Stimulated activated naive B cell treated with anti-CD40 and anti-IgM and Interleukin-4, amounts not matched to agents 10 μg/mL and 1 μg/mL and 100 μg/mL, for 72 hours (primary cell): ENCODE data around the gene CCNB1IP1.
"Not testable (repeated sequence)": the region's sequence is repeated elsewhere in the genome, so short reads cannot be mapped to it uniquely, and the experiment has no call there.

ENCODE experiments used
- ATAC-seq, 2 donors: fragments of 150-1000 bp; cut with Tn5 transposase; replicated peaks; 2 replicates each; pipeline ENCODE4 v1.10.0; 2021; ENCODE audit warnings: moderate library complexity in 1 of 2
- DNase-seq: peaks from one replicate; pipeline ENCODE4 v3.0.0; 2021
- H3K27ac Mint-ChIP-seq: one replicate; pipeline ENCODE4 v1.8.0; 2022; ENCODE audit warnings: mild to moderate bottlenecking, mixed read lengths
- H3K27me3 Mint-ChIP-seq, 2 donors: one replicate each; pipeline ENCODE4 v1.8.0; 2022; ENCODE audit warnings: mixed read lengths in 2 of 2
- H3K36me3 Mint-ChIP-seq, 2 donors: one replicate each; pipeline ENCODE4 v1.8.0; 2022; ENCODE audit warnings: mixed read lengths in 2 of 2, mild to moderate bottlenecking in 1 of 2
- H3K4me1 Mint-ChIP-seq, 2 donors: one replicate each; pipeline ENCODE4 v1.8.0; 2022; ENCODE audit warnings: mixed read lengths in 2 of 2, mild to moderate bottlenecking in 1 of 2
- H3K4me3 Mint-ChIP-seq, 2 donors: one replicate each; pipeline ENCODE4 v1.8.0; 2022; ENCODE audit warnings: mild to moderate bottlenecking in 2 of 2, mixed read lengths in 2 of 2, moderate library complexity in 1 of 2
- H3K9me3 Mint-ChIP-seq, 2 donors: one replicate each; pipeline ENCODE4 v1.8.0; 2022; ENCODE audit warnings: mixed read lengths in 2 of 2, mild to moderate bottlenecking in 1 of 2

The CCNB1IP1 gene

DNA sequence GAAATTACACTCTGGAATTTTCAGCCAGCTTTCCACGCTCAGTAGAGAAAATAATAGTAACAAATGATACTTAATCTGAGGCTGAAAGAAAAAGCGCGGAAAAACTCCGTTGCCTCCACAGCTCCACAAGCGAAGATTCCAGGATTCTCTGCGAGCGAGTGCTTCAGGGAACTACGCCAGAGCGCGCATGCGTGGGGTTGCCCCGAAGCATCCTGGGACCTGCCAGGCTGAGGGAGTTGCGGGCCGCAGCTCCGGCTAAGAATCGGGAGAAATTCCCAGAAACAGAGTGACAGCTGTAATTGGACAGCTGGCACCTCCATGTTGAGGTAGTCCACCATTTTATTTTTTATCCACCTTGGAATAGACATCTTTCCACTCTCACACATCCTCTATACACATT lies 15.4 kb downstream of the CCNB1IP1 start:
- ATAC-seq (no peak), DNase-seq (no peak)
- no peak overlapping the region for H3K4me3 Mint-ChIP-seq
- no peaks in the 10 kb centered on the region for H3K27me3 Mint-ChIP-seq
- H3K9me3 Mint-ChIP-seq: no peaks in the 10 kb centered on the region
- H3K36me3 Mint-ChIP-seq: peaks cover 22 to 36% of the 10 kb centered on the region in 2 donors
- H3K27ac Mint-ChIP-seq: no peak overlapping the region
- peaks cover 0 to 6% of the 10 kb centered on the region in 2 donors for H3K4me1 Mint-ChIP-seq

DNA sequence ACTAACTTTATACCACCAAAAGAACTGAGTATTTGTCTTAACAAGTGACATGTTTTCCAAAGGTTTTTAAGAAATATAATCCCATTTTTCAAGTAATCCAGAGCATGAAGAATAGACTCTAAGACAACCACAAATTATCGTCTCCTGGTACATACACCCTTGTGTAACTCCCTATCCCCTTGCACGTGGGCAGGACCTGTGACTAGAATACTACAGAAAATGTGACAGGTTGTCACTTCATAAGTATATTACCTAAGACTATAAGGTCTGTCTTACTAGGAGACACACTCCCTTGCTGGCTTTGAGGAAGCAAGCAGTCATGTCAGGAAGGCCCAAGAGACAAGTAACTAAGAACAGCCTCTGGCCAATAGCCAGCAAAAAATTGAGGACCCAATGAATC lies 19.1 kb downstream of the CCNB1IP1 start:
- no peaks in the 10 kb centered on the region for H3K9me3 Mint-ChIP-seq
- ATAC-seq (no peak), DNase-seq (no peak)
- no peaks in the 10 kb centered on the region for H3K27me3 Mint-ChIP-seq
- peaks cover 21 to 40% of the 10 kb centered on the region in 2 donors for H3K36me3 Mint-ChIP-seq
- H3K4me1 Mint-ChIP-seq: peaks cover 0 to 6% of the 10 kb centered on the region in 2 donors
- no peak overlapping the region for H3K4me3 Mint-ChIP-seq
- no peak overlapping the region for H3K27ac Mint-ChIP-seq

DNA sequence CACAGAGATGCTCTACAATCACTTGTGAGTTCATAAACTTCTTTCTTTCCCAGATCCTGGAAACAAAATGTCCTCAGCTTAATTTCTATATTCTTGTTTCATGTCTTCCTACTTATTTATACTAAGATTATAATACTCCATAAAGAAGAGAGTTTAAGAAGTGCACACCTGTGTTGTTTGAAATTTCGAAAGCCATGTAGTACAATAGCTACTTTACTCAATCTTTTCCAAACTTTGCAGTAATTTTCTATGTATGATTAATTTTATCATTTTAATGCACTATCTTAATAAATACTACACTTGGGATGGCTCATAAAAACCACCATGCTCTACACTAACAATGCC lies 27.0 kb downstream of the CCNB1IP1 start:
- no peak for DNase-seq
- Mint-ChIP-seq H3K4me1 (peaks cover 8 to 19% of the 10 kb centered on the region in 2 donors), H3K27ac (peak overlapping the region; percentile 63), H3K36me3 (peaks cover 15 to 20% of the 10 kb centered on the region in 2 donors), H3K27me3 (no peaks in the 10 kb centered on the region), H3K9me3 (no peaks in the 10 kb centered on the region), H3K4me3 (peak overlapping the region; percentile 84)
- peak; percentile 5 to 7 for ATAC-seq

DNA sequence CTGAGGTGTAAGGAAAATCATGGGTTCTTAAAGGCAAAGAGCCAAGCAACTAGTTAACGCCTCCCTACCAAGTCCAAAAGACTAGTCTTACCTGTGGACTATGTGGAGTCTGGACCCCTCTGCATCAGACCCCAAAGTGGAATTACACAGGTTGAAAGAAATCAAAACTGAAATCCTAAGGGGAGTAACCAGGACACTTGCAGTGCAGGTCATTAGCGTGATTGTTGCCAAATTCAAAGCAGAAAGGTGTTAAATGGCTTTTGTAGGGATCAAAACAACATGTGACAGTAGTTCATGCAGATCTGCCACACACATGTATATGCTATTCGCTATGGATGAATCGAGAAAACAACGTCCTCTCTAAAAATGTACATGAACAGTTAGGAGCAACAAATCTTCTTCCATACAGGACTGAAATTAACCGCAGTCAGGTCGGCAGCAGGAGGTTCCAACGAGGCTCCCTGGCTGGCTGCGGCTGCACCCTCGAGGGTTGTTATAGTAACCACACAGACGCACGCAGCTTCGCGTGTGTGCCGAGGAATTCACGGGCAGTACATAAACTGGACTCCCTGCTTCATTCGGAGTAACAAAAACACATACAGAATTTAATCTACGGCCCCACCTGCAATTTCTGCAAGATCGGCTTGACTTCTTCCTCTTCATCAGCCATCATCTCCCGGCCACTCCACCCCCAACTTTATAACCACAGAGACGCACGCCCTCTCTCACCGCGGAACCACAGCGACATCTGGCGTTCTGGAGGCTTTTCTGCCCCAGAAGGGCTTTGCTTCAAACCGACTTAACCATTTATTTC lies 27.6 kb downstream of the CCNB1IP1 start, which contains the start of gene TTC5:
Gene TTC5 (minus strand): TSS at position 687 of the 814 bp plus-strand sequence. CDS start 14 bp downstream, at position 673.
- no peaks in the 10 kb centered on the region for H3K9me3 Mint-ChIP-seq
- H3K27ac Mint-ChIP-seq: peak within 1 kb of the TSS; percentile 63
- peak within 1 kb of the TSS; percentile 84 for H3K4me3 Mint-ChIP-seq
- H3K27me3 Mint-ChIP-seq: no peaks in the 10 kb centered on the region
- peak; percentile 83 for DNase-seq
- peaks cover 8 to 22% of the 10 kb centered on the region in 2 donors for H3K4me1 Mint-ChIP-seq
- ATAC-seq: peak; percentile 96
- H3K36me3 Mint-ChIP-seq: peaks cover 19 to 25% of the 10 kb centered on the region in 2 donors

DNA sequence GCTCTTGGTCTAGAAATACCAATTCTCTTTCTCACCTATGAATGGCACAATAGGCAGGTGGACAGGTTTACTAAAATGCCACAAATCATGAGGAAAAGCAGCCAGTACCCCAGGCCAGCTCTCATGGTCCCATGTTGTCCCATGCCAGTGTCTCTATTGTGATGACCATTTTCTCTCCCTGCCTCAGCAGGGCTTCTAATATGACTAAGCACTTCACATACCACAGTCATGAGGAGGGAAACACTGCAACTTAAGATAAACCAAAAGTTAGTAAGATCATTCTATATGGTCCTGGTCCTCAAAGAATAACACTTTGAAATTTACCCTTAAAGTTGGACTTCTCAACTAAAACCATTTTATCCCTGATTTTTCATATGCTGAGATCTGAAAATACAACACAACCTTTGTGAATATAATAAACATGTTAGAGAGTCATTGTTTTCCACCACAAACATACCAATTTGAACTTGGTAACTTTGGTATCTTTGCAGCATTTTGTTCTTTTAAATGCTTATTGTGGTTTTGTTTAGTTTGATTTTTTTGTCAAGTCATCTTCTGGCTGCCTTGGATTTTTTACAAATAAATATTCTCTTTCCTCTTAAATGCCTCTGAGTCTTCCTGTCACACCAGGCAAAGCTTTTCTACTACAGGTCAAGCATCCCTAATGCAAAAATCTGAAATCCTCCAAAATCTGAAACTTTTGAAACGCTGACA lies 30.9 kb downstream of the CCNB1IP1 start:
- H3K36me3 Mint-ChIP-seq: peaks cover 31 to 48% of the 10 kb centered on the region in 2 donors
- H3K4me1 Mint-ChIP-seq: peaks cover 8 to 22% of the 10 kb centered on the region in 2 donors
- no peak overlapping the region for H3K27ac Mint-ChIP-seq
- H3K27me3 Mint-ChIP-seq: no peaks in the 10 kb centered on the region
- DNase-seq (no peak), ATAC-seq (no peak)
- H3K9me3 Mint-ChIP-seq: no peaks in the 10 kb centered on the region
- H3K4me3 Mint-ChIP-seq: no peak overlapping the region

DNA sequence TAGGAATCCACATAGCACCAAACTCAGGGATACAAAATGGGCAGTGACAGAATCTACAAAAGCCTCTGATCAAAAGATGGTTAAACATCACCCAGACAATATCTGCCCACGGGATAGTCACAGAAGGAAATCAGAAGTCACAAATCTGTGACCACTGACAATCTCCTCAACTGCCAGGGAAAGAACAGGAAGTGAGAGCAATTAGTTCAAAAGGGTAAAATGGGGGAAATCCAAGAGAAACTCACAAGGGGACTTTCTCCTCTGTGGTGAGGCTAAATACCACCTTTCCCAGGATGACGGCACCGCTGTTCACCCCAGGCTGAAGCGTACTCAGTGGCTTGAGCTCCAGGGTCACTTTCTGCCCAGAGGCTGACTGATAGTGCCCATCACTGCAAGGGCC lies 38.0 kb downstream of the CCNB1IP1 start:
- Mint-ChIP-seq H3K9me3 (no peaks in the 10 kb centered on the region), H3K4me3 (no peak overlapping the region)
- peak; percentile 70 for DNase-seq

DNA sequence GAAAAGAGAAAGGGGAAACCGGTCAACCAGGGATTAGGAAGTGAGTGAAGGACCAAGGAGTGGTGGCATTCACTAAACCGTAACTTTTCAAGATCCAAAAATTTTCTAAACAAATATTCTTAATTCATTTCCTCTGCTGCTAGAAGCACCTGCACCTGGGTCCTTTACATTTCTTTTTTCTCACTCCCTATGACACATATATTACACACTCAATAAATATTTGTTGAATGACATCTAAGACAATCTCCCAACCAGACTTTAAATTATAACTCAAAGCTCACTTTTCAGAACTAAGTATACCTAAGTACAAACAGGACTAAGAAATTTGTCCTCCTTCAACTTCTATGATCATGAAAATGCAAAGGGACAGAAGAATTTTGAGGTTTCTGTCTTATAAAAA lies 38.4 kb downstream of the CCNB1IP1 start:
- DNase-seq (no peak), ATAC-seq (no peak)

More for the DNA sequence above, 38.0 kb downstream of the CCNB1IP1 start:
- peak; percentile 98 to 99 for ATAC-seq
- no peaks in the 10 kb centered on the region for H3K27me3 Mint-ChIP-seq
- H3K36me3 Mint-ChIP-seq: peaks cover 32 to 61% of the 10 kb centered on the region in 2 donors
- H3K4me1 Mint-ChIP-seq: peaks cover 20 to 31% of the 10 kb centered on the region in 2 donors
- peak overlapping the region; percentile 14 for H3K27ac Mint-ChIP-seq

DNA sequence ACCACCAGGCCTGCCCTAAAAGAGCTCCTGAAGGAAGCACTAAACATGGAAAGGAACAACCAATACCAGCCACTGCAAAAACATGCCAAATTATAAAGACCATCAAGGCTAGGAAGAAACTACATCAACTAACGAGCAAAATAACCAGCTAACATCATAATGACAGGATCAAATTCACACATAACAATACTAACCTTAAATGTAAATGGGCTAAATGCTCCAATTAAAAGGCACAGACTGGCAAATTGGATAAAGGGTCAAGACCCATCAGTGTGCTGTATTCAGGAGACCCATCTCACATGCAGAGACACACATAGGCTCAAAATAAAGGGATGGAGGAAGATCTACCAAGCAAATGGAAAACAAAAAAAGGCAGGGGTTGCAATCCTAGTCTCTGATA lies 51.1 kb downstream of the CCNB1IP1 start:
- DNase-seq, ATAC-seq, H3K4me3 Mint-ChIP-seq, H3K27me3 Mint-ChIP-seq, H3K27ac Mint-ChIP-seq, H3K9me3 Mint-ChIP-seq: not testable (repeated sequence)
- peaks cover 72 to 81% of the 10 kb centered on the region in 2 donors for H3K36me3 Mint-ChIP-seq
- peaks cover 8 to 26% of the 10 kb centered on the region in 2 donors for H3K4me1 Mint-ChIP-seq

More for the DNA sequence above, 38.4 kb downstream of the CCNB1IP1 start:
- Mint-ChIP-seq H3K27ac (peak overlapping the region; percentile 14), H3K27me3 (no peaks in the 10 kb centered on the region), H3K4me1 (peaks cover 20 to 31% of the 10 kb centered on the region in 2 donors), H3K9me3 (no peaks in the 10 kb centered on the region), H3K4me3 (no peak overlapping the region), H3K36me3 (peaks cover 32 to 60% of the 10 kb centered on the region in 2 donors)

DNA sequence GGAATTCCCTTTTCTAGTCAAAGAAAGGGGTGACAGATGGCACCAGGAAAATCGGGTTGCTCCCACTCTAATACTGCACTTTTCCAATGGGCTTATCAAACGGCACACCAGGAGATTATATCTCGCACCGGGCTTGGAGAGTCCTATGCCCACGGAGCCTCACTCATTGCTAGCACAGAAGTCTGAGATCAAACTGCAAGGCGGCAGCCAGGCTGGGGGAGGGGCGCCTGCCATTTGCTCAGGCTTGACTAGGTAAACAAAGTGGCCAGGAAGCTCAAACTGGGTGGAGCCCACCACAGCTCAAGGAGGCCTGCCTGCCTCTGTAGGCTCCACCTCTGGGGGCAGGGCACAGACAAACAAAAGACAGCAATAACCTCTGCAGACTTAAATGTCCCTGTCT lies 52.8 kb downstream of the CCNB1IP1 start:
- Mint-ChIP-seq H3K36me3 (peaks cover 64 to 73% of the 10 kb centered on the region in 2 donors), H3K9me3 (peaks cover 5 to 13% of the 10 kb centered on the region in 2 donors), H3K4me1 (peaks cover 8 to 26% of the 10 kb centered on the region in 2 donors)
- not testable (repeated sequence) for ATAC-seq, H3K4me3 Mint-ChIP-seq, H3K27me3 Mint-ChIP-seq, H3K27ac Mint-ChIP-seq, DNase-seq

DNA sequence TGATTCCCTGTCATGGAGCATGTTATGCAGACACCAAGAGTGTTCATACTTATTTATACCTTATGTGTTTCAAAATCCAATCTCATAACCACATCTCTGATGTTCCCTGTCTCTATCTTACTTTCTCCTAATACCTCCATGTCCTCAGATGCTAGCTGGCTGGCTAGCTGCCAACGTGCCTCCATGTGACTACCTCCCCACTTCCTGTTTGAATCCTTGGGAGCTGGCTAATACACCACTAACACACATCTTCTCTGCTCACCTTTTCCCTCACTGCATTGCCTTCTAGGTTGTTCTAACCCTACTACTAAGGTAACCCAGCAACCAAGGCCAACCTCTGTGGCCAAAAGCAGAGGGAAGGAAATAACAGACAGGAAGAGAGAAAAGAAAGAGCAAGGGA lies 54.7 kb downstream of the CCNB1IP1 start:
- H3K4me1 Mint-ChIP-seq: peaks cover 8 to 26% of the 10 kb centered on the region in 2 donors
- DNase-seq (no peak), ATAC-seq (no peak)
- H3K36me3 Mint-ChIP-seq: peaks cover 64 to 78% of the 10 kb centered on the region in 2 donors
- H3K27me3 Mint-ChIP-seq: no peaks in the 10 kb centered on the region
- no peak overlapping the region for H3K4me3 Mint-ChIP-seq
- peaks cover 14 to 23% of the 10 kb centered on the region in 2 donors for H3K9me3 Mint-ChIP-seq
- no peak overlapping the region for H3K27ac Mint-ChIP-seq

DNA sequence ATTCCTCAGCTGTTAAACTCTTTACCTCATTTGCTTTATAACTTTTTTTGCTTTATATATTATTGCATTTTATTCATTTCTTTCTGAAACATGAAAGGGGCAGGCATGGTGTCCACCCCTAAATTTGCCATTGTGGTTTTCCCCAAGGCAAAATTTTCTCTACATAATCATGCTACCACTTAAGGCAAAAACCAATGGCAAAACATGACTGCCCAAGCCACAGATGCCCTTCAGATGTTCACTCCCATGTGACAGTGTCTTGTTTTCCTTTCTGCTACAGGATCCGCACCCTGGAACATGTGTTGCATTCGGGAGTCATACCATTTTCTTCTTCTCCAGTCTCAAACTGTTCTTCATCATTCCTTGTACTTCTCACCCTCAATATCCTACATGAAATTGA lies 55.7 kb downstream of the CCNB1IP1 start:
- H3K27me3 Mint-ChIP-seq: no peaks in the 10 kb centered on the region
- H3K9me3 Mint-ChIP-seq: peaks cover 17 to 31% of the 10 kb centered on the region in 2 donors
- no peak overlapping the region for H3K27ac Mint-ChIP-seq
- DNase-seq (no peak), ATAC-seq (no peak)
- H3K36me3 Mint-ChIP-seq: peaks cover 65 to 78% of the 10 kb centered on the region in 2 donors
- H3K4me1 Mint-ChIP-seq: peaks cover 8 to 26% of the 10 kb centered on the region in 2 donors
- H3K4me3 Mint-ChIP-seq: no peak overlapping the region

DNA sequence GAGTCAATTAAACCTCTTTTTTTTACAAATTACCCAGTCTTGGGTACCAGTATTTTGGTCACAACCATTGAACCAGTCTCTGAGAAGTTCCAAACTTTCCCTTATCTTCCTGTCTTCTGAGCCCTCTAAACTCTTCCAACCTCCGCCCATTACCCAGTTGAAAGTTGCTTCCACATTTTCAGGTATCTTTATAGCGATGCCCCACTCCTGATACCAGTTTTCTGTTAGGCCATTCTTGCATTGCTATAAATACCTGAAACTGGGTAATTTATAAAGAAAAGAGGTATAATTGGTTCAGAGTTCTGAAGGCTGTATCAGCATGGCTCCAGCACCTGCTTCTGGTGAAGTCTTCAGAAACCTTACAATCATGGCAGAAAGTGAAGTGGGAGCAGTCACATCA lies 59.0 kb downstream of the CCNB1IP1 start:
- Mint-ChIP-seq H3K4me1 (peaks cover 1 to 6% of the 10 kb centered on the region in 2 donors), H3K27ac (no peak overlapping the region), H3K36me3 (peaks cover 52 to 63% of the 10 kb centered on the region in 2 donors), H3K27me3 (no peaks in the 10 kb centered on the region), H3K4me3 (no peak overlapping the region), H3K9me3 (peaks cover 28 to 35% of the 10 kb centered on the region in 2 donors)
- DNase-seq (no peak), ATAC-seq (no peak)

DNA sequence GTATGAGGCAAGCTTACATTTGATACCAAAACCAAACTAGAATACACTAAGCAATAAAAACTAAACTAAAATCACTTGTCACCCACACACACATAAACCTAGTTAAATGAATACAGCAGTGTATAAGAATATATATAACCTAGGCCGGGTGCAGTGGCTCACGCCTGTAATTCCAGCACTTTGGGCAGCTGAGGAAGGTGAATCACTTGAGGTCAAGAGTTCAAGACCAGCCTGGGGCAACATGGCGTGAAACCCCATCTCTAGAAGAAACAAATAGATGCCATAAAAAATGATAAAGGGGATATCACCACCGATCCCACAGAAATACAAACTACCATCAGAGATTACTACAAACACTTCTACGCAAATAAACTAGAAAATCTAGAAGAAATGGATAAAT lies 68.7 kb downstream of the CCNB1IP1 start:
- H3K27me3 Mint-ChIP-seq, ATAC-seq, DNase-seq, H3K9me3 Mint-ChIP-seq, H3K4me3 Mint-ChIP-seq, H3K4me1 Mint-ChIP-seq, H3K27ac Mint-ChIP-seq: not testable (repeated sequence)
- H3K36me3 Mint-ChIP-seq: peaks cover 7 to 12% of the 10 kb centered on the region in 2 donors

DNA sequence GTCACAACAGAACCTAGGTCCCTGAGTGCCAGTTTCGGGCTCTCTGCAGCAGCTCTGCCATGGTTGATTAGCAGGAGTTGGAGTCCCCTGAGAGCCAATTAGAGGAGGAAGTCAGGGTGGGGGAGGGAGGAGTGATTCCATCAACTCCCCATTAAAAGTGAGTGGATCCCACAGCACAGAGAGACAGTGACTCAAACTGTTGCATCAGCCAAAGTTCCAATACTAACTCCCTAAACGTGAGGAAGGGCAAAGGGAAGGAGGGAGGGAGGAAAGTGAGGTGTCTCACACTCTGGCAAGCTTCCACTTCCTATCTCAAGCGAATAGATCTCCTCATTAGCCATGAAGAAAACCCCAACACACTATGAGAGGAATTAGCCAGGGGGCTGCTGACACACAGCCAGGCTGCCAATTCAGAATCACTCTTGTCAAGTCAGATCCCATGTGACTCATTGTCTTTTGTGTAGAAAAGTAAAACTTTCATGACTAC lies 70.4 kb downstream of the CCNB1IP1 start:
- DNase-seq (no peak), ATAC-seq (peak in 1 of 2 donors; percentile 27)
- Mint-ChIP-seq H3K36me3 (peaks cover 7 to 9% of the 10 kb centered on the region in 2 donors), H3K4me3 (no peak overlapping the region), H3K9me3 (peaks cover 0 to 2% of the 10 kb centered on the region in 2 donors), H3K27me3 (no peaks in the 10 kb centered on the region), H3K4me1 (peaks cover 6 to 7% of the 10 kb centered on the region in 2 donors), H3K27ac (no peak overlapping the region)
